IMR-90 (cell line): ENCODE results near the gene CDC6. TPM values are rescaled to one million over a fixed set of nuclear protein-coding genes. Genes with fewer than 3 reads are reported as not detected.

Experiments used
- ATAC-seq: fragments of 200-7000 bp; cut with Tn5 transposase; 2 replicates; pipeline ENCODE4 v1.9.1; 2020; ENCODE audit warnings: low read depth, mild to moderate bottlenecking, moderate library complexity
- BruUV-seq: library from RNA; stranded (reverse); fragments of 400-500 nt; replicated peaks from 2 replicates; lab custom pipeline; 2021; lab: Mats Ljungman, UMichigan
- CTCF ChIA-PET: fragments of 300-600 bp; formaldehyde crosslinking; extraction: SDS; loops from one replicate; lab custom pipeline; 2021; ENCODE audit warnings: antibody characterized with exemption; lab: Yijun Ruan, JAX
- POLR2A ChIA-PET: fragments of 300-600 bp; sonication (Branson Sonifier 250); formaldehyde crosslinking; loops from one replicate; lab custom pipeline; 2022; ENCODE audit warnings: antibody characterized with exemption; ENCODE audit not compliant: unreplicated experiment; lab: Charles Lee
- DNase-seq: peaks from one replicate; pipeline ENCODE4 v3.0.0; 2013
- H2AFZ ChIP-seq: replicated peaks from 2 replicates; pipeline ENCODE3; 2013; ENCODE audit warnings: low read length, mild to moderate bottlenecking; ENCODE audit not compliant: poor library complexity
- H2AK5ac ChIP-seq: 2 replicates; pipeline ENCODE4 v1.6.1; 2013; ENCODE audit warnings: low read depth, low read length, inconsistent platforms
- H2AK9ac ChIP-seq: replicated peaks from 2 replicates; pipeline ENCODE3; 2013; ENCODE audit warnings: mild to moderate bottlenecking, low read depth, low read length, moderate library complexity; ENCODE audit not compliant: poor library complexity
- H2BK120ac ChIP-seq: 2 replicates; pipeline ENCODE4 v1.6.1; 2013; ENCODE audit warnings: low read depth, low read length, inconsistent platforms
- H2BK15ac ChIP-seq: 3 replicates; pipeline ENCODE4 v1.6.1; 2013; ENCODE audit warnings: low read depth, low read length, inconsistent platforms
- H2BK20ac ChIP-seq: 2 replicates; pipeline ENCODE4 v1.6.1; 2013; ENCODE audit warnings: low read depth, mild to moderate bottlenecking, inconsistent platforms, low read length, moderate library complexity
- H2BK5ac ChIP-seq: 2 replicates; pipeline ENCODE4 v1.6.1; 2013; ENCODE audit warnings: mild to moderate bottlenecking, low read depth, low read length, inconsistent platforms; ENCODE audit not compliant: poor library complexity, severe bottlenecking
- H3K14ac ChIP-seq: replicated peaks from 2 replicates; pipeline ENCODE4 v1.6.1; 2013; ENCODE audit warnings: low read depth, low read length, inconsistent platforms
- H3K18ac ChIP-seq: 2 replicates; pipeline ENCODE4 v1.6.1; 2013; ENCODE audit warnings: low read depth, low read length, control low read depth
- H3K23ac ChIP-seq: 2 replicates; pipeline ENCODE4 v1.6.1; 2013; ENCODE audit warnings: low read depth, low read length, inconsistent platforms
- H3K27ac ChIP-seq: 2 replicates; pipeline ENCODE4 v1.5.1; 2013; ENCODE audit warnings: mild to moderate bottlenecking, control low read depth, low read length; ENCODE audit not compliant: insufficient read depth
- H3K27me3 ChIP-seq: 2 replicates; pipeline ENCODE4 v1.6.1; 2013; ENCODE audit warnings: low read length; ENCODE audit not compliant: control insufficient read depth, insufficient read depth
- H3K36me3 ChIP-seq: 2 replicates; pipeline ENCODE4 v1.6.1; 2013; ENCODE audit warnings: low read length, mixed read lengths; ENCODE audit not compliant: control insufficient read depth, insufficient read depth
- H3K4ac ChIP-seq: 2 replicates; pipeline ENCODE4 v1.6.1; 2013; ENCODE audit warnings: low read depth, low read length, inconsistent platforms
- H3K4me1 ChIP-seq: 2 replicates; pipeline ENCODE4 v1.6.1; 2013; ENCODE audit warnings: low read length, mixed read lengths; ENCODE audit not compliant: control insufficient read depth, insufficient read depth
- H3K4me2 ChIP-seq: 2 replicates; pipeline ENCODE4 v1.6.1; 2013; ENCODE audit warnings: low read depth, mild to moderate bottlenecking, control low read depth, low read length, moderate library complexity
- H3K4me3 ChIP-seq: 2 replicates; pipeline ENCODE4 v1.5.1; 2013; ENCODE audit warnings: low read depth, mild to moderate bottlenecking, control low read depth, low read length, moderate library complexity; ENCODE audit not compliant: insufficient read depth
- H3K56ac ChIP-seq: 2 replicates; pipeline ENCODE4 v1.6.1; 2013; ENCODE audit warnings: low read length, inconsistent platforms; ENCODE audit not compliant: insufficient read depth; ENCODE audit errors: extremely low read depth
- H3K79me1 ChIP-seq, 2 experiments: 2 replicates each; pipeline ENCODE4 v1.6.1; 2013; ENCODE audit warnings: low read length in 2 of 2, inconsistent platforms in 1 of 2, low read depth in 1 of 2
- H3K9ac ChIP-seq: 2 replicates; pipeline ENCODE4 v1.6.1; 2013; ENCODE audit warnings: low read depth, low read length, control low read depth
- H3K9me1 ChIP-seq: 2 replicates; pipeline ENCODE4 v1.6.1; 2013; ENCODE audit warnings: low read length, inconsistent platforms; ENCODE audit not compliant: insufficient read depth
- H3K9me3 ChIP-seq: 2 replicates; pipeline ENCODE4 v1.6.1; 2013; ENCODE audit warnings: low read length; ENCODE audit not compliant: control insufficient read depth, insufficient read depth
- H4K20me1 ChIP-seq: 2 replicates; pipeline ENCODE4 v1.6.1; 2013; ENCODE audit warnings: low read length, inconsistent platforms; ENCODE audit not compliant: insufficient read depth
- H4K5ac ChIP-seq: 2 replicates; pipeline ENCODE4 v1.6.1; 2013; ENCODE audit warnings: mild to moderate bottlenecking, low read depth, low read length, control low read depth
- H4K8ac ChIP-seq, 2 experiments: 2 replicates each; pipeline ENCODE4 v1.6.1; 2013; ENCODE audit warnings: low read depth in 2 of 2, low read length in 2 of 2, control low read depth in 1 of 2, inconsistent platforms in 1 of 2
- H4K91ac ChIP-seq: 2 replicates; pipeline ENCODE4 v1.6.1; 2013; ENCODE audit warnings: low read depth, low read length, inconsistent platforms; ENCODE audit not compliant: insufficient read depth
- CEBPB ChIP-seq: IDR thresholded peaks from 2 replicates; pipeline ENCODE4 v1.6.1; 2012; ENCODE audit warnings: low read depth, low read length, improper control_type of control experiment
- NFE2L2 ChIP-seq: fragments of 150-350 bp; IDR thresholded peaks from 2 replicates; pipeline ENCODE4 v1.6.1; 2016; ENCODE audit warnings: low read depth, mild to moderate bottlenecking, low read length
- POLR2A ChIP-seq: IDR thresholded peaks from 2 replicates; pipeline ENCODE4 v1.6.1; 2012; ENCODE audit warnings: mild to moderate bottlenecking, low read depth, low read length
- RCOR1 ChIP-seq: IDR thresholded peaks from 2 replicates; pipeline ENCODE4 v1.6.1; 2012; ENCODE audit warnings: mild to moderate bottlenecking, low read length, improper control_type of control experiment; ENCODE audit not compliant: insufficient replicate concordance
- SMC3 ChIP-seq: fragments of 150-350 bp; IDR thresholded peaks from 2 replicates; pipeline ENCODE4 v1.6.1; 2016; ENCODE audit warnings: low read depth, mild to moderate bottlenecking, antibody characterized with exemption, low read length, moderate library complexity
- USF2 ChIP-seq: fragments of 150-350 bp; IDR thresholded peaks from 2 replicates; pipeline ENCODE4 v1.6.1; 2017; ENCODE audit warnings: mild to moderate bottlenecking, antibody characterized with exemption, low read length, low read depth
- WGBS, 2 experiments: methylation state at CpG; one replicate each; pipeline versions ENCODE4 v1.1.5 to v1.1.7; 2013; ENCODE audit warnings: missing lambda C conversion rate in 2 of 2; ENCODE audit not compliant: insufficient read length in 1 of 2; ENCODE audit errors: extremely low coverage in 2 of 2; 5-methylcytosine and 5-hydroxymethylcytosine counted together
- dilution Hi-C: fragments of 300-500 bp; cut with HindIII; formaldehyde crosslinking; loops from one replicate; pipeline ENCODE4 v1.14.3; 2018; ENCODE audit warnings: low sequenced_read_pairs; ENCODE audit not compliant: unreplicated experiment
- in situ Hi-C: fragments of 300-500 bp; cut with MboI; formaldehyde crosslinking; loops from 3 replicates; pipeline ENCODE4 v1.14.3; 2019; ENCODE audit warnings: low sequenced_read_pairs, inconsistent platforms, mixed read lengths
- intact Hi-C: fragments of 100-400 bp; cut with micrococcal nuclease; formaldehyde crosslinking; loops from 2 replicates; pipeline ENCODE4 v1.10.0; 2022
- polyA plus RNA-seq, 3 experiments: library from polyadenylated mRNA; depleted of rRNA; stranded (reverse); fragments of >200 nt; gene quantifications; 2 replicates each; pipeline ENCODE4 v1.2.3, GENCODE V29; 2012; ENCODE audit warnings: low replicate concordance in 1 of 3
- total RNA-seq: library from RNA; depleted of rRNA; stranded (reverse); fragments of >200 nt; gene quantifications from 2 replicates; pipeline ENCODE4 v1.2.3, GENCODE V29; 2012

CDC6 gene
- total and polyA plus RNA-seq, 2 of the 4 experiments (the other 2 are of a cell fraction): 15.3 to 25.6 TPM

GRCh38 chr17:40338941-40339649 lies 51.4 kb downstream of the CDC6 start:
- H3K4me2 ChIP-seq: no peak overlapping the region
- ATAC-seq (no peak), DNase-seq (no peak)
- TF ChIP-seq RCOR1 (no peak), POLR2A (no peak), USF2 (no peak), CEBPB (no peak), NFE2L2 (no peak), SMC3 (no peak)
- H2BK15ac ChIP-seq: no peak overlapping the region
- ChIA-PET POLR2A (no interaction called here), CTCF (no interaction called here)
- H3K56ac ChIP-seq: no peak overlapping the region
- peaks cover 1% of the 10 kb centered on the region; the same call in 1 of the 2 replicates for H3K36me3 ChIP-seq
- intact Hi-C loops: no loop called here
- H3K18ac ChIP-seq: no peak overlapping the region
- H4K20me1 ChIP-seq: peaks cover 49% of the 10 kb centered on the region
- in situ Hi-C loops: no loop called here
- dilution Hi-C loops: no loop called here
- H3K9me3 ChIP-seq: no peaks in the 10 kb centered on the region
- no peak overlapping the region for H2AFZ ChIP-seq
- H3K4ac ChIP-seq: no peak overlapping the region
- H3K4me1 ChIP-seq: peaks cover 22% of the 10 kb centered on the region
- no peak overlapping the region for H2BK120ac ChIP-seq
- H3K79me1 ChIP-seq: peaks cover 19 to 86% of the 10 kb centered on the region in 2 experiments; a peak in 3 of 4 replicates
- no peaks in the 10 kb centered on the region for H3K27me3 ChIP-seq
- H3K23ac ChIP-seq: no peak overlapping the region
- H4K91ac ChIP-seq: no peak overlapping the region
- no peak overlapping the region for H2AK5ac ChIP-seq
- no peak overlapping the region for H4K5ac ChIP-seq
- no peak overlapping the region for H3K27ac ChIP-seq
- no peak overlapping the region for H4K8ac ChIP-seq
- no peak overlapping the region for H2BK20ac ChIP-seq
- H2BK5ac ChIP-seq: no peak overlapping the region
- BruUV-seq: no TSS peak
- H3K9me1 ChIP-seq: peaks cover 20% of the 10 kb centered on the region
- no peak overlapping the region for H3K4me3 ChIP-seq
- WGBS, 2 experiments: 54% methylated on average over 4 of the region's 13 CpGs; no CpG with 5 or more reads in 1 of the 2 experiments
- H2AK9ac ChIP-seq: no peak overlapping the region
- H3K14ac ChIP-seq: no peak overlapping the region
- H3K9ac ChIP-seq: no peak overlapping the region
